H1 (cell line): ENCODE results near the gene IGSF9. TPM values are rescaled to one million over a fixed set of nuclear protein-coding genes. Genes with fewer than 3 reads are reported as not detected.

Experiments used
- BACH1 ChIP-seq: IDR thresholded peaks from 2 replicates; pipeline ENCODE4 v1.6.1; 2012; ENCODE audit warnings: low read length, improper control_type of control experiment
- GABPA ChIP-seq: IDR thresholded peaks from 2 replicates; pipeline ENCODE4 v1.6.1; 2011; ENCODE audit warnings: mild to moderate bottlenecking, low read length, moderate library complexity, borderline replicate concordance; ENCODE audit not compliant: insufficient read depth
- SRF ChIP-seq: IDR thresholded peaks from 2 replicates; pipeline ENCODE4 v1.6.1; 2011; ENCODE audit warnings: mild to moderate bottlenecking, low read depth, low read length, moderate library complexity
- TEAD4 ChIP-seq: IDR thresholded peaks from 2 replicates; pipeline ENCODE4 v1.6.1; 2012; ENCODE audit warnings: low read depth, low read length, inconsistent platforms, mixed read lengths
- polyA plus RNA-seq, 7 experiments: library from polyadenylated mRNA; depleted of rRNA in 3 of 7; stranded (reverse) in 5 of 7; unstranded in 2 of 7; fragments of >200 nt in 5 of 7; fragments of 200-250 nt in 2 of 7; gene quantifications; 1 replicate in 5 of 7; 2 replicates in 1 of 7; 4 replicates in 1 of 7; pipeline versions ENCODE4 v1.2.1 to v1.2.3, GENCODE V29; 2011 to 2013; ENCODE audit warnings: missing spikeins in 2 of 7, mixed read lengths in 2 of 7
- total RNA-seq: library from RNA; stranded (reverse); fragmentation: NEBNext Ultra II Directional; extraction: Animal tissue kit (Norgen Biotek cat#: 25700); gene quantifications from 2 replicates; pipeline ENCODE4 v1.2.1, GENCODE V29; 2021

IGSF9 gene
- total and polyA plus RNA-seq, 2 of the 8 experiments (the other 6 are each of a cell fraction or from before 2014, with no cell fraction given) = 10.9 to 28.1 TPM

DNA sequence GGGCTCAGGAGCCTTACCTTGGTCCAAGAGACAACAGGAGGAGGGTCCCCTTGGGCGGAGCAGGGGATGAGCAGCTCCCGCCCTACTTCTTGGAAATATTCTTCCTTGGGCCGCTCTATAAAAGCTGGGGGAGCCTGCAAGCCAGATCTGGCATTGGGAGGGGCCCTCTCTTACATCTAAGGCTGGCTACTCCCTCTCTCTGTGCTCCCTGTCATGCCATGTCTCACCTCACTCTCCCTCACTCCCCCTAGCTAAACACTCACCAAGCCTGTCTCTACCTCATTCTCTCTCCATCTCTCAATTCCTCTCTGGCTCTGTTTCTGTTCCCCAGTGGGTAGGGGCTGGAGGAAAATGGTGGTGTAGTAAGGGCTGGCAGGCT lies 13.6 kb downstream of the IGSF9 start (continued):
- TF ChIP-seq BACH1 = no peak
- TF ChIP-seq TEAD4 = no peak
- no peak for TF ChIP-seq SRF
- no peak for TF ChIP-seq GABPA
